Measurements from ENCODE around the gene CACNA1S.

DNA sequence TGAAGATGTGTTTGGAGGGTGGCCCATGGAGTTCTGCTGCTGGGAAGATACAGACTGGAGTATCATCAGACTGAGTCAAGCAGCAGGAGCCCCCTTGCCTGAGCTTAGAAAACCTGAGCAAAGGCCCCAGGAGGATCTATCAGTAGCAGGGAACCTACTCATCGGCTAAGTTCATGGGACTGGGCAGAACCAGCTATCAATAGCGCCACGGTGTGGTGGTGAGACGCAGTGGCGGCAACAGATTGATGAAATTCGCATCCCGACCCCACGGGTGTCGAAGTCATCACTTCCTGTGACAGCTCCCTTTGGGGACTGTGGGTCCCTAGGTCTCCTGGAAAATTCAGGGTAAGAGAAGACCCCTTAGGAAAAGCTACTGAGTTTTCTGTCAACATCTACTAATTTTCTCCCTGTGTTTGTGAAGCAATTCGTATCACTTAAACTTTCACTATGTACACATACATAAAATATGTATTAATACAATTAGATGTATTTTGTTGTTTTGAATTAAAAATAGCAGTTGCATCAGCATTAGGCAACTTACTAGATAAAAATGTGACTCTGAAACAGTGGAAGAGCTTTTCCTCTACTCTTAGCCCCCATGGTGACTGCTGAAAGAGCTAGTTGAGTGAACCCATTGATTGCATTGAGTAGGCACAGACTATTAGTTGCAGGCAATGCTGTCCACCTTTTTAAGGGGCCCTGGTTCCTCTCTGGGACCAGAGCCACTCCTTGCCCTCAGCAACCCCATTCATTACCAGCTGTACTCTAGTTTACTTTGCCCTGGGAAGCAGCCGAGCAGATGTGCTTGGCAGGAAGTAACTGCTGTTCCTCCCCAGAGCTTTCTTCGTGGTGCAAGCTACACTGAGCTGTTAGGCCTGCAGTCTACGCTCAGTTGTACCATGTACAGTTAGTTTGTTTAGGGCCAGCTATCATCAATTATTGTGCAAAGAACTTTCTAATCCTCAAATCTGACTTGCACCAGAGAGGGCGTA, 7.3 kb upstream of the CACNA1S start:
- no peak for TF ChIP-seq POLR2AphosphoS5 (IDR thresholded peaks at IDR 0.05)
- TF ChIP-seq, protein P1, sequence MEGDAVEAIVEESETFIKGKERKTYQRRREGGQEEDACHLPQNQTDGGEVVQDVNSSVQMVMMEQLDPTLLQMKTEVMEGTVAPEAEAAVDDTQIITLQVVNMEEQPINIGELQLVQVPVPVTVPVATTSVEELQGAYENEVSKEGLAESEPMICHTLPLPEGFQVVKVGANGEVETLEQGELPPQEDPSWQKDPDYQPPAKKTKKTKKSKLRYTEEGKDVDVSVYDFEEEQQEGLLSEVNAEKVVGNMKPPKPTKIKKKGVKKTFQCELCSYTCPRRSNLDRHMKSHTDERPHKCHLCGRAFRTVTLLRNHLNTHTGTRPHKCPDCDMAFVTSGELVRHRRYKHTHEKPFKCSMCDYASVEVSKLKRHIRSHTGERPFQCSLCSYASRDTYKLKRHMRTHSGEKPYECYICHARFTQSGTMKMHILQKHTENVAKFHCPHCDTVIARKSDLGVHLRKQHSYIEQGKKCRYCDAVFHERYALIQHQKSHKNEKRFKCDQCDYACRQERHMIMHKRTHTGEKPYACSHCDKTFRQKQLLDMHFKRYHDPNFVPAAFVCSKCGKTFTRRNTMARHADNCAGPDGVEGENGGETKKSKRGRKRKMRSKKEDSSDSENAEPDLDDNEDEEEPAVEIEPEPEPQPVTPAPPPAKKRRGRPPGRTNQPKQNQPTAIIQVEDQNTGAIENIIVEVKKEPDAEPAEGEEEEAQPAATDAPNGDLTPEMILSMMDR (IDR thresholded peaks at IDR 0.05), result peak in 1 of 7 experiments; percentile 33
